Measurements from ENCODE around the gene KIF1A. TPM values are rescaled to one million over a fixed set of nuclear protein-coding genes. Genes with fewer than 3 reads are reported as not detected.

The KIF1A gene
- total RNA-seq, 2 donors from 2014 or later: 18.9 to 55.8 TPM

- no peak for TF ChIP-seq POLR2A (IDR thresholded peaks at IDR 0.05)
- TF ChIP-seq POLR2AphosphoS5 (IDR thresholded peaks at IDR 0.05): no peak
- TF ChIP-seq, protein P1, sequence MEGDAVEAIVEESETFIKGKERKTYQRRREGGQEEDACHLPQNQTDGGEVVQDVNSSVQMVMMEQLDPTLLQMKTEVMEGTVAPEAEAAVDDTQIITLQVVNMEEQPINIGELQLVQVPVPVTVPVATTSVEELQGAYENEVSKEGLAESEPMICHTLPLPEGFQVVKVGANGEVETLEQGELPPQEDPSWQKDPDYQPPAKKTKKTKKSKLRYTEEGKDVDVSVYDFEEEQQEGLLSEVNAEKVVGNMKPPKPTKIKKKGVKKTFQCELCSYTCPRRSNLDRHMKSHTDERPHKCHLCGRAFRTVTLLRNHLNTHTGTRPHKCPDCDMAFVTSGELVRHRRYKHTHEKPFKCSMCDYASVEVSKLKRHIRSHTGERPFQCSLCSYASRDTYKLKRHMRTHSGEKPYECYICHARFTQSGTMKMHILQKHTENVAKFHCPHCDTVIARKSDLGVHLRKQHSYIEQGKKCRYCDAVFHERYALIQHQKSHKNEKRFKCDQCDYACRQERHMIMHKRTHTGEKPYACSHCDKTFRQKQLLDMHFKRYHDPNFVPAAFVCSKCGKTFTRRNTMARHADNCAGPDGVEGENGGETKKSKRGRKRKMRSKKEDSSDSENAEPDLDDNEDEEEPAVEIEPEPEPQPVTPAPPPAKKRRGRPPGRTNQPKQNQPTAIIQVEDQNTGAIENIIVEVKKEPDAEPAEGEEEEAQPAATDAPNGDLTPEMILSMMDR (IDR thresholded peaks at IDR 0.05): no peak
- H3K36me3 ChIP-seq: no peaks in the 10 kb centered on the region
- H3K27me3 ChIP-seq (replicated peaks; ENCODE audit: insufficient read depth): no peaks in the 10 kb centered on the region
- H3K27ac ChIP-seq: no peak overlapping the region
- H3K9me3 ChIP-seq: no peaks in the 10 kb centered on the region
- H3K4me3 ChIP-seq: no peak overlapping the region
- 66% methylated on average over 11 of the region's 11 CpGs for WGBS
- no peak for DNase-seq (ENCODE audit: low spot score)
- H3K4me1 ChIP-seq (replicated peaks): no peaks in the 10 kb centered on the region
- intact Hi-C loops (cut with DNase I): loop anchor here (5.0 kb wide), 1 partner anchor 807 kb away; no protein-coding TSS in a partner anchor
Measured at GRCh38 chr2:240850756-240851077, 30.7 kb upstream of the KIF1A start.

DNA sequence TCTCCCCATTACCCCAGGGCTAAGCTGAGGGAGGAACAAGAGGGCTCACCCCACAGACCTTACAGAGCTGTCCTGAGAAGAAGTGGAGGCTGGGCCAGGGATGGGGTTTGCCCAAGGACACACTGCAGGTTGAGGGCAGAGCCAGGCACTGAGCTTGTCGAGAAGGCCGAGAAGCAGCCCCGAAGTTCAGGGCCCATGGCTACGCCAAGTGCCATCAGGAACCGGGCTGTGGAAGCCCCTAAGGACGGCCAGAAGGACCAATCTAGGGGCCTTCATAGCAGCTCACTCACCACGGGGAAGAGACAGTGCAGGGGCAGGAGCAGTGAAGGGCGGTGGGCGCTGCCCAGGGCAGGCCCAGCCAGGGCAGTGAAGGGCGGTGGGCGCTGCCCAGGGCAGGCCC is 30.0 kb upstream of the KIF1A start:
- TF ChIP-seq, protein P1 (IDR thresholded peaks at IDR 0.05): no peak
- TF ChIP-seq POLR2AphosphoS5 (IDR thresholded peaks at IDR 0.05): no peak
- TF ChIP-seq POLR2A (IDR thresholded peaks at IDR 0.05): no peak
- intact Hi-C loops (cut with DNase I): loop anchor here (5.0 kb wide), 1 partner anchor 807 kb away; no protein-coding TSS in a partner anchor
- H3K36me3 ChIP-seq: no peaks in the 10 kb centered on the region
- no peak overlapping the region for H3K4me3 ChIP-seq
- no peaks in the 10 kb centered on the region for H3K9me3 ChIP-seq
- no peaks in the 10 kb centered on the region for H3K27me3 ChIP-seq (replicated peaks; ENCODE audit: insufficient read depth)
- 85% methylated on average over 11 of the region's 11 CpGs for WGBS
- H3K27ac ChIP-seq: no peak overlapping the region
- no peaks in the 10 kb centered on the region for H3K4me1 ChIP-seq (replicated peaks)
- DNase-seq (ENCODE audit: low spot score): no peak

- WGBS: 70% methylated on average over 12 of the region's 12 CpGs
- no peaks in the 10 kb centered on the region for H3K36me3 ChIP-seq
- intact Hi-C loops (cut with DNase I): no loop called here
- H3K4me1 ChIP-seq (replicated peaks): no peaks in the 10 kb centered on the region
- TF ChIP-seq POLR2AphosphoS5 (IDR thresholded peaks at IDR 0.05) (no peak), POLR2A (IDR thresholded peaks at IDR 0.05) (no peak)
- TF ChIP-seq, protein P1 (IDR thresholded peaks at IDR 0.05): no peak
- no peak overlapping the region for H3K4me3 ChIP-seq
- DNase-seq (ENCODE audit: low spot score): no peak
- H3K27ac ChIP-seq: no peak overlapping the region
- H3K9me3 ChIP-seq: no peaks in the 10 kb centered on the region
- no peaks in the 10 kb centered on the region for H3K27me3 ChIP-seq (replicated peaks; ENCODE audit: insufficient read depth)
Measured at GRCh38 chr2:240848900-240849680, 29.1 kb upstream of the KIF1A start.

GRCh38 chr2:240847817-240848216 is 27.8 kb upstream of the KIF1A start:
- 90% methylated on average over 13 of the region's 13 CpGs for WGBS
- DNase-seq (ENCODE audit: low spot score): no peak
- intact Hi-C loops (cut with DNase I): no loop called here
- TF ChIP-seq POLR2AphosphoS5 (IDR thresholded peaks at IDR 0.05) (no peak), POLR2A (IDR thresholded peaks at IDR 0.05) (no peak)
- TF ChIP-seq, protein P1 (IDR thresholded peaks at IDR 0.05): no peak
- no peak overlapping the region for H3K27ac ChIP-seq
- H3K36me3 ChIP-seq: no peaks in the 10 kb centered on the region
- H3K4me3 ChIP-seq: no peak overlapping the region
- no peaks in the 10 kb centered on the region for H3K27me3 ChIP-seq (replicated peaks; ENCODE audit: insufficient read depth)
- H3K9me3 ChIP-seq: no peaks in the 10 kb centered on the region
- H3K4me1 ChIP-seq (replicated peaks): no peaks in the 10 kb centered on the region
